GM18870 (cell line): ENCODE measurements around the gene KRTAP4-16.
"Not testable (repeated sequence)": the region's sequence is repeated elsewhere in the genome, so short reads cannot be mapped to it uniquely, and the experiment has no call there.

Experiments used
- ATAC-seq: cut with Tn5 transposase; IDR thresholded peaks from one replicate; pipeline ENCODE4 v1.9.1; 2021; ENCODE audit warnings: moderate library complexity; ENCODE audit not compliant: unreplicated experiment

Gene KRTAP4-16

DNA sequence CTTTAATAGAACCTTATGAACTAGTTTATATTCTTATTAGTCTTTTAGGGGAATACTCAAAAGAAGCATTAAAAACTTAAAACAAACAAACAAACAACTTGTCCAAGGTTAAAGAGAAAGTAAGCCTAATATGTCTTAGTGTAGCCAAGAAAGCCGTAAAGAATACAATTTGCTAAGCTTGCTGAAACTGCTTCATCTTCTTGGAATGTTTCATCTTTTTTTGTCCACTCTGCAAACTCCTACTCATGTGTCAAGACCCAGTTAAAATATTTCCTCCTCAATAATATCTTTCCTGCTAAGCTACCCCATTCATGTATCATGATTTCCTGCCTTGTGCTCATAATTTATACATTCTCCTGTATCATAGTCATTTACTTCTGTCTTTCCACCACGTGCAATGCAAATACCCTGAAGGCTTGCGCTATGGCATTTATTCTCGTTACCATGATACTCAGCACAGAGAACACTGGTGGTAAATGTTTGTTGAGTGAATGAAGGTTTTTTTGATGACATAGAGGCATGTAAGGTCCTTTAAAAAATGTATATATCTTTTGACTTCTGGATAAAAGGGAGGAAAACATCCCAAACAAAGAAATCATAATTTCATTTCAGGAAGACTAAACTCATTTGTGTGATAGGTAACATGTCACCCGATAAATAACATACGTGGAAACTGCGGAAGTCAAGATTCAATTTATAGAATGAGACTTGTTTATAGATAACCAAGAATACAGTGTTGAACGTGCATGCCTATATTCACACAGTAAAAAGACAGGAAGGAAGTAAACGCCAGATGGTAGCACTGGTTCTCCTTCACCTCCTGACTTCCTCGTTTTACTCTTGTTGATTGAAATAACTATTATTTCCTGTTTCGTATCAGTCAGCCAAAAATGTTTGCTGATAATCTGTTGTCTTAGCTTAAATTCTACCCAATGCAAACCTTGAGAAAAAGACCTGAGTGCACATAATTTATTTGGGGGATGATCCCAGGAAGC, 18.0 kb upstream of the KRTAP4-16 start:
- not testable (repeated sequence) for ATAC-seq

DNA sequence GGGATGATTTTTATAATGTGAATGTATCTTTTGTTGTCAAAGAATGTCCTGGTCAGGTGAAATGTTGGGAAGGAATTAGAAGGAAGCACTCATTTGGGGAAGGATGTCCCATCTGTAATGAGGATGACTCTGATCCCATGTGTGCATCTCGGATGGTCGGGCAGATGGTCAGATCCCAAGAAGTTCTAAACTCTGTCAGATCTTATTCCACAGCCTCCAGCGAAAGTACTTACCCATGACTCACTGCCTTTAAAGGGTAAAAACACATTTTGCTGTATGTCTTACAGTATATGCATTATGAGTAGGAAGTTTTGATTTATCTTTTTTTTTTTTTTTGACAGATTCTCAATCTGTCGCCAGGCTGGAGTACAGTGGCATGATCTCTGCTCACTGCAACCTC, 16.7 kb upstream of the KRTAP4-16 start:
- ATAC-seq: no peak

DNA sequence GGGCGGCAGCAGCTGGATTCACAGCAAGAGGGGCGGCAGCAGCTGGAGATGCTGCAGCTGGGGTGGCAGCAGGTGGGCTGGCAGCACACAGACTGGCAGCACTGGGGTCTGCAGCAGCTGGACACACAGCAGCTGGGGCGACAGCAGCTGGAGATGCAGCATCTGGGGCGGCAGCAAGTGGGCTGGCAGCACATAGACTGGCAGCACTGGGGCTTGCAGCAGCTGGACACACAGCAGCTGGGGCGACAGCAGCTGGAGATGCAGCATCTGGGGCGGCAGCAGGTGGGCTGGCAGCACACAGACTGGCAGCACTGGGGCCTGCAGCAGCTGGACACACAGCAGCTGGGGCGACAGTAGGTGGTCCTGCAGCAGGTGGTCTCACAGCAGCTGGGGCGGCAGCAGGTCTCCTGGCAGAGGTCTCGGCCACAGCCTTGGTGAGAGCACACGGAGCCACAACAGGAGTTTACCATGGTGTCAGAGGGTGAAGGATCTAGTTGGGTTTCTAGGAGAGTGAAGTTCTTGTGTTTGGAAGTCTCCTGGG, 15.9 kb upstream of the KRTAP4-16 start, which contains the start of gene KRTAP4-11:
TSS of gene KRTAP4-11 (minus strand) at position 528 of the 541 bp plus-strand sequence. CDS start at position 470, 58 bp downstream.
- ATAC-seq: not testable (repeated sequence)

DNA sequence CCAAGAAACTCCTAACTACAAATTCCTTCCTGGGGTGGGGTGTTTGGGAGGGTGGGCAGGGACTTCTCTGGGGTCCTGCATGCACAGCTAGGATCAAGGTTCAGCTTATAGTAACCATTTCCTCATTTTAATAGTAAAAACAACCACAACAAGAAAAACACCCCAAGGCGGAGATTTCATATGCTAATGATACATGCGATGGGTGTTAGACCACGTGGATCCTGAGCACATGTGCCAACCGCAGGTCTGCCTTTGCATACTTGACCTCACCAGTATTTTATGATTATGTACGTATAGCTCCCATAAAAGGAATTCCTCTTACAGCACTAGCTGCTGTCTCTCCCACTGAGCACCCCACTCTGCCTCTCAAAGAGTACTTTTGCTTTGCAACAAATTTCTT, 14.3 kb upstream of the KRTAP4-16 start:
- ATAC-seq: no peak

DNA sequence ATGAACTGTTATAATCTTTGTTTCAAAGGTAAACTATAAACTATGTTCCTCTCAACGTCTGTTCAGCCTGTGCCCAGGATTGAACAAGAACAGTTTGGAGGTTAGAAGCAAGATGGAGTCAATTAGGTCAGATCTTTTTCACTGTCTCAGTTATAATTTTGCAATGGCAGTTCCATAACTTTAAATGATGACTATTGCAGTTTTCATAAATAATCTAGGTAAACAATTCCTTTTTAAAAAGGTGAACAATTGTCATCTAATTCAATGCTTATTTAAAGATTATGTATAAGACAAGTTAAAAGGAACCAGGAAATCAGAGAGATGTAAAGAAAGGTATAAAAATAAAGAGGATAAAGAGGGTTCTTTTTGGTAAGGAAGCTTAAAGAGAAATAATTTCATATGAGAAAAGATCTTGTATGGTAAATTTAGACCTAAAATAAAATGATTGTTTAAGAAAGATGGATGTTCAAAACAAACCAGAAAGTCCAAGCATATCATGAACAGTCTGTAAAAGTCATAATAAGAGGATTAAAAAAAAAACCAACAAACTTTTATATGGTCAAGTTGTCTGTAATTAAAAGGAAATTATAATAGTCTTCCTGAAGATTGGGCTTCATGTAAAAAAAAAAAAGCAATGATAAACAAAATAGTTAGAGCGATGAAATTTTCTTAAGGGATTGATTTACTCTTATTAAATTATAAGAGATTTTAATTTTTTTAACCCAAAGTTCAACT, 9.3 kb upstream of the KRTAP4-16 start:
- ATAC-seq: no peak

DNA sequence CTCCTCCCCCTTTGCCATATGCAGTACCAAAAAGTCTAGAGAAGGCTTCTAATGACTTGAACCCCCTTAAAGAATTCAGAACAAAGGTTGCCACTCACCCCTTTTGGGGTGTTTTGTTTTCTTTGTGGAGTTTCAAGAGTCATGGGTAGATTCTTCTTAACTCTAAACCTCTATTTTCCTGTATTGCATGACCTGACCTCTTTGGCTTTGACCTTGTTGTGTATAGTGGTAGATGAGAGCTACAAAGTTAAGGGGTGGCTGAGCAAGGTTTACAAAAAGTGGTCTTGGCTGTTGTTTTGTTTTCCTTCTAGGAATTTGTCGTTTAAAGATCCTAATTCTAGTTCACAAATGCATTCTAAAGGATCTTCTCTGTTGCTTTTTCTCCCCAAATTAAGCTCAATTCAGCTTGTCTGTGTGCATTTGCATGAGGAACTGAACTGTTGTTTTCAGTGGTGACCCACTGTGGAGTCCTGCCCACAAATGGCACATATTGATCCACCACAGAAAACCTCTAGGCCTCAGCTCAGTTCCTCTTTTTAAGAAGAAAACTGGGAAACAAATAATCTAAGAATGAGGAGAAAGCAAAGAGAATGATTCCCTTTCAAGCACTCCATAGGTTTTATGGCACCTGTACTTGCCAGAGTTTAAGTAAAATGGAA, 6.8 kb upstream of the KRTAP4-16 start:
- ATAC-seq: not testable (repeated sequence)

DNA sequence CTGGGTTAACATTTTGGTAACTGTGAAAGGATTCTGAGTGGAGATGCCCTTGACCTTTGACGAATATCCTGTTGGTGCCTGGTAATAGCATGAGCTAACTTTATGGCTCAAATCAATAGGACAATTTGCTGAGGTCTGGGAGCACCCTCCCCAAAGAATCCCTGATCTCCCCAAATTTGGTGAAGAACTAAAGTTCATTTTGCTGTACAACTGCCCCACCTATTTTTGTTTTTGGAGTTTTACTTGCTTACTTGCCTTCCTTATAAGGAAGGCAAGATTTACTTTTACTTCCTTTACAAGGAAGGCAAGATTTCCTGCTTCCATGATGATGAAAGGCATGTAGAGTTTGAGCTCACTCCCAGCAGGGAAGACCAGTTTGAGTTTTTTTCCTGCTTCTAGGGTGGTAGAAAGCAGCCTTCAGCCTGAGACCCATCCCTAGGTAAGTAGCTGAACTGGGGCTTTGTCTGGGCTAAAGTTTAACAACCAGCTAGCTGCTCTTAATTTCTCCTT, 6.0 kb upstream of the KRTAP4-16 start:
- ATAC-seq: no peak

DNA sequence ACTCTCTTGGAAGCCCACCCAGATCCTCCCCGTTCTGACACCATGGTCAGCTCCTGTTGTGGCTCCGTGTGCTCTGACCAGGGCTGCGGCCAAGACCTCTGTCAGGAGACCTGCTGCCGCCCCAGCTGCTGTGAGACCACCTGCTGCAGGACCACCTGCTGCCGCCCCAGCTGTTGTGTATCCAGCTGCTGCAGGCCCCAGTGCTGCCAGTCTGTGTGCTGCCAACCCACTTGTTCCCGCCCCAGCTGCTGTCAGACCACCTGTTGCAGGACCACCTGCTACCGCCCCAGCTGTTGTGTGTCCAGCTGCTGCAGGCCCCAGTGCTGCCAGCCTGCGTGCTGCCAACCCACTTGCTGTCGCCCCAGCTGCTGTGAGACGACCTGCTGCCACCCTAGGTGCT, 3.3 kb upstream of the KRTAP4-16 start, which contains the start of gene KRTAP4-9:
TSS of gene KRTAP4-9 (plus strand) at position 43 of the 400 bp plus-strand sequence. CDS start at position 43, 0 bp downstream.
- ATAC-seq: not testable (repeated sequence)

DNA sequence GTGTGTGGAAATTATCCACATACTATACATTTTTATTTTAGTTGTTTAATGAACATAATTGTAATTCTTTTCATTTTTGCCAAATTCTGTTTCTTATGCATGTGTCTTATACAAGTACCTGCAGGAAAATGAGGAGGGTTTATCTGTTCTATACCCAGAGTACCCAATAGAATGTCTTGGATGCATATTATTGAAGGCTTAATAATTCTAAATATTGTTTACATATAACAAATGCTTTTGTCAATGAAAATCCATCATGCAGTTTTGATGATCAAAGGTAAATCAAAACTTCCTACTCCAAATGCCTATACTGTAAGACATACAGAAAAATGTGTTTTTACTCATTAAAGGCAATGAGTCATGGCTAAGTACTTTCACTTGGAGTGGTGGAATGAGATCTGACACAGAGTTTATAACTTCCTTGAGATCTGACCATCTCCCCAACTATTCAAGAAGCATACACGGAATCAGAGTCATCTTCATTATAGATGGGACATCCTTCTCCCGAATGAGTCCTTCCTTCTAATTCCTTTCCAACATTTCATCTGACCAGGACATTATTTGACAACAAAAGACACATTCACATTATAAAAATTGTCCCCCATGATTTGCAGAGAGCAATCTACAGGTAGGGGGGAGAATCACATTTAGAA, 2.5 kb upstream of the KRTAP4-16 start:
- ATAC-seq: not testable (repeated sequence)

DNA sequence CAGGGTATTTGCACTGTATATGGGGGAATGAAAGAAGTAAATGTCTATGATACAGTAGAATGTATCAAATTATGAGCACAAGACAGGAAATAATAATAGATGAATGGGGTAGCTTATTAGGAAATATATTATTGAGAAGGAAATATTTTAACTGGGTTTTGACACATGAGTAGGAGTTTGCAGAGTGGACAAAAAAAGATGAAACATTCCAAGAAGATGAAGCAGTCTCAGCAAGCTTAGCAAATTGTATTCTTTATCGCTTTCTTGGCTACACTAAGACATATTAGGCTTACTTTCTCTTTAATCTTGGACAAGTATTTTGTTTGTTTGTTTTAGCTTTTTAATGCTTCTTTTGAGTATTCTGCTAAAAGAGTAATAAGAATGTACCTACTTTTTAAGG, 1.9 kb upstream of the KRTAP4-16 start:
- ATAC-seq: no peak

DNA sequence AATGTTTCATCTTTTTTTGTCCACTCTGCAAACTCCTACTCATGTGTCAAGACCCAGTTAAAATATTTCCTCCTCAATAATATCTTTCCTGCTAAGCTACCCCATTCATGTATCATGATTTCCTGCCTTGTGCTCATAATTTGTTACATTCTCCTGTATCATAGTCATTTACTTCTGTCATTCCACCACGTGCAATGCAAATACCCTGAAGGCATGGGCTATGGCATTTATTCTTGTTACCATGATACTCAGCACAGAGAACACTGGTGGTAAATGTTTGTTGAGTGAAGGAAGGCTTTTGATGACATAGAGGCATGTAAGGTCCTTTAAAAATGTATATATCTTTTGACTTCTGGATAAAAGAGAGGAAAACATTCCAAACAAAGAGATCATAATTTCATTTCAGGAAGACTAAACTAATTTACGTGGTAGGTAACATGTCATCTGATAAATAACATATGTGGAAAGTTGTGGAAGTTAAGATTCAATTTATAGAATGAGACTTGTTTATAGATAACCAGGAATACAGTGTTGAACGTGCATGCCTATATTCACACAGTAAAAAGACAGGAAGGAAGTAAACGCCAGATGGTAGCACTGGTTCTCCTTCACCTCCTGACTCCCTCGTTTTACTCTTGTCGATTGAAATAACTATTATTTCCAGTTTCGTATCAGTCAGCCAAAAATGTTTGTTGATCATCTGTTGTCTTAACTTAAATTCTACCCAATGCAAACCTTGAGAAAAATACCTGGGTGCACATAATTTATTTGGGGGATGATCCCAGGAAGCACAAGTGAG, 2.1 kb downstream of the KRTAP4-16 start:
- ATAC-seq: not testable (repeated sequence)

DNA sequence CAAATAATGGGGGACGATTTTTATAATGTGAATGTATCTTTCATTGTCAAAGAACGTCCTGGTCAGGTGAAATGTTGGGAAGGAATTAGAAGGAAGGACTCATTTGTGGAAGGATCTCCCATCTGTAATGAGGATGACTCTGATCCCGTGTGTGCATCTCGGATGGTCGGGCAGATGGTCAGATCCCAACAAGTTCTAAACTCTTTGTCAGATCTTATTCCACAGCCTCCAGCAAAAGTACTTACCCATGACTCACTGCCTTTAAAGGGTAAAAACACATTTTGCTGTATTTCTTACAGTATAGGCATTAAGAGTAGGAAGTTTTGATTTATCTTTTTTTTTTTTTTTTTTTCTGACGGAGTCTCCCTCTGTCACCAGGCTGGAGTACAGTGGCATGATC, 3.5 kb downstream of the KRTAP4-16 start:
- ATAC-seq: no peak

DNA sequence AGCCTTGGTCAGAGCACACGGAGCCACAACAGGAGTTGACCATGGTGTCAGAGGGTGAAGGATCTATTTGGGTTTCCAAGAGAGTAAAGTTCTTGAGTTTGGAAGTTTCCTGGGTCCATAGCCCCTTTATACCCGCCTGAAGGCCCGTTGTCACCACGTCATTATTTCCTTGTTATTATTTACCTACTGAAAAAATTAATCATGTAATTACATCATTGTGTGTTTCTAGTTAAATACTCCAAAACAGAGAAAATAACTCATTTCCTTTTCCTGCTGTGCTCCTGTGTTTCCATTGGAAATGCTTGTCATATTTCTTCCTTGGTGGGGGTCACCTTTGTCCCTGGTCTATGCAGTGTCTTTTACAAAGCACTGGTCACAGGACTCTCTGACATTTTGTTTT, 4.0 kb downstream of the KRTAP4-16 start, which contains the start of gene KRTAP4-8:
TSS of gene KRTAP4-8 (minus strand) at position 101 of the 400 bp plus-strand sequence. CDS start at position 43, 58 bp downstream.
- no peak for ATAC-seq

DNA sequence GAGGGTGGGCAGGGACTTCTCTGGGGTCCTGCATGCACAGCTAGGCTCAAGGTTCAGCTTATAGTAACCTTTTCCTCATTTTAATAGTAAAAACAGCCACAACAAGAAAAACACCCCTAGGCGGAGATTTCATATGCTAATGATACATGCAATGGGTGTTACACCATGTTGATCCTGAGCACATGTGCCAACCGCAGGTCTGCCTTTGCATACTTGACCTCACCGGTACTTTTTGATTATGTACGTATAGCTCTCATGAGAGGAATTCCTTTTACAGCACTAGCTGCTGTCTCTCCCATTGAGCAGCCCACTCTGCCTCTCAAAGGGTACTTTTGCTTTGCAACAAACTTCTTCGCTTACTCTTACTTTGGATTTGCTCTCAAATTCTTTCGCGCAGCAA, 6.0 kb downstream of the KRTAP4-16 start:
- no peak for ATAC-seq

DNA sequence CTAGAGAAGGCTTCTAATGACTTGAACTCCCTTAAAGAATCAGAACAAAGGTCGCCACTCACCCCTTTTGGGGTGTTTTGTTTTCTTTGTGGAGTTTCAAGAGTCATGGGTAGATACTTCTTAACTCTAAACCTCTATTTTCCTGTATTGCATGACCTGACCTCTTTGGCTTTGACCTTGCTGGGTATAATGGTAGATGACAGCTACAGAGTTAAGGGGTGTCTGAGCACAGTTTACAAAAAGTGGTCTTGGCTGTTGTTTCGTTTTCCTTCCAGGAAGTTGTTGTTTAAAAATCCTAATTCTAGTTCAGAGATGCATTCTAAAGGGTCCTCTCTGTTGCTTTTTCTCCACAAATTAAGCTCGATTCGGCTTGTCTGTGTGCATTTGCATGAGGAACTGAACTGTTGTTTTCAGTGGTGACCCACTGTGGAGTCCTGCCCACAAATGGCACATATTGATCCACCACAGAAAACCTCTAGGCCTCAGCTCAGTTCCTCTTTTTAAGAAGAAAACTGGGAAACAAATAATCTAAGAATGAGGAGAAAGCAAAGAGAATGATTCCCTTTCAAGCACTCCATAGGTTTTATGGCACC, 13.2 kb downstream of the KRTAP4-16 start:
- not testable (repeated sequence) for ATAC-seq

DNA sequence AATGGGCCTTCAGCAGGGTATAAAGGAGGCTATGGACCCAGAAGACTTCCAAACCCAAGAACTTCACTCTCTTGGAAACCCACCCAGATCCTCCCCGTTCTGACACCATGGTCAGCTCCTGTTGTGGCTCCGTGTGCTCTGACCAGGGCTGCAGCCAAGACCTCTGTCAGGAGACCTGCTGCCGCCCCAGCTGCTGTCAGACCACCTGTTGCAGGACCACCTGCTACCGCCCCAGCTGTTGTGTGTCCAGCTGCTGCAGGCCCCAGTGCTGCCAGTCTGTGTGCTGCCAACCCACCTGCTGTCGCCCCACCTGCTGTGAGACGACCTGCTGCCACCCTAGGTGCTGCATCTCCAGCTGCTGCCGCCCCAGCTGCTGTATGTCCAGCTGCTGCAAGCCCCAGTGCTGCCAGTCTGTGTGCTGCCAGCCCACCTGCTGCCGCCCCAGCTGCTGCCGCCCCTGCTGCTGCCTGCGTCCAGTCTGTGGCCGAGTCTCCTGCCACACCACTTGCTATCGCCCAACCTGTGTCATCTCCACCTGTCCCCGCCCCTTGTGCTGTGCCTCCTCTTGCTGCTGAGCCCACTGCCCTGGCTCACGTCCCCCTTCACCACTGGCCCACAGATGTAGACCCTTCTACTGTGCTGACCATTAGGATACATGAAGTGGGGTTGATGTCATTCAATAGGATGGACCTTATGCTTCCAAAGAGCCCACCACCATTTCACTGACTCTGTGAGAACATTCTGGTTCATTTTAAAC, 17.7 kb downstream of the KRTAP4-16 start, which contains the start of gene KRTAP4-7:
TSS of gene KRTAP4-7 (plus strand) at position 51 of the 757 bp plus-strand sequence. CDS start at position 108, 57 bp downstream.
- not testable (repeated sequence) for ATAC-seq

DNA sequence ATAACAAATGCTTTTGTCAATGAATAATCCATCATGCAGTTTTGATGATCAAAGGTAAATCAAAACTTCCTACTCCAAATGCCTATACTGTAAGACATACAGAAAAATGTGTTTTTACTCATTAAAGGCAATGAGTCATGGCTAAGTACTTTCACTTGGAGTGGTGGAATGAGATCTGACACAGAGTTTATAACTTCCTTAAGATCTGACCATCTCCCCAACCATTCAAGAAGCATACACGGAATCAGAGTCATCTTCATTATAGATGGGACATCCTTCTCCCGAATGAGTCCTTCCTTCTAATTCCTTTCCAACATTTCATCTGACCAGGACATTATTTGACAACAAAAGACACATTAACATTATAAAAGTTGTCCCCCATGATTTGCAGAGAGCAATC, 18.6 kb downstream of the KRTAP4-16 start:
- not testable (repeated sequence) for ATAC-seq

DNA sequence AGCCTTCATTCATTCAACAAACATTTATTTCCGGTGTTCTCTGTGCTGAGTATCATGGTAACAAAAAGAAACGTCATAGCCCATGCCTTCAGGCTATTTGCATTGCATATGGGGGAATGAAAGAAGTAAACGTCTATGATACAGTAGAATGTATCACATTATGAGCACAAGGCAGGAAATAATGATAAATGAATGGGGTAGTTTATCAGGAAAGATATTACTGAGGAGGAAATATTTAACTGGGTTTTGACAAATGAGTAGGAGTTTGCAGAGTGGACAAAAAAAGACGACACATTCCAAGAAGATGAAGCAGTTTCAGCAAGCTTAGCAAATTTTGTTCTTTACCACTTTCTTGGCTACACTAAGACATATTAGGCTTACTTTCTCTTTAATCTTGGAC, 19.4 kb downstream of the KRTAP4-16 start:
- no peak for ATAC-seq
